Measurements from ENCODE around the gene FYB2. TPM values are rescaled to one million over a fixed set of nuclear protein-coding genes. Genes with fewer than 3 reads are reported as not detected.

FYB2 gene
- total and polyA plus RNA-seq, 7 experiments from 2014 or later, result not detected

- Histone ChIP-seq H3K27ac (ENCODE audit: low read depth, low read length) (no peak overlapping the region), H3K4me1 (ENCODE audit: control insufficient read depth in 2 of 2, insufficient read depth in 2 of 2, low read length in 2 of 2) (no peaks in the 10 kb centered on the region), H3K4me3 (ENCODE audit: low read length) (no peak overlapping the region), H3K36me3 (ENCODE audit: control insufficient read depth in 2 of 3, insufficient read depth in 3 of 3, low read length in 3 of 3) (no peaks in the 10 kb centered on the region), H3K27me3 (ENCODE audit: control insufficient read depth in 2 of 2, insufficient read depth in 2 of 2, low read length in 2 of 2) (no peaks in the 10 kb centered on the region), H3K9me3 (ENCODE audit: control insufficient read depth in 2 of 3, low read length in 3 of 3) (no peaks in the 10 kb centered on the region)
- peaks cover 0 to 7% (median 0%) of the 10 kb centered on the region in 5 donors for H3K36me3 Mint-ChIP-seq
- intact Hi-C loops (cut with micrococcal nuclease), result loop anchor here in 1 of 2 donors (5.0 kb wide), 1 partner anchor 1543 kb away; no protein-coding TSS in a partner anchor
- peaks cover 0 to 2% (median 0%) of the 10 kb centered on the region in 11 donors for H3K9me3 Mint-ChIP-seq
- no peak overlapping the region for H3K27ac Mint-ChIP-seq
- no peaks in the 10 kb centered on the region for H3K4me1 Mint-ChIP-seq
- POLR2A ChIA-PET, result no interaction called here
- H3K4me3 Mint-ChIP-seq, result no peak overlapping the region
- CTCF ChIA-PET, result no interaction called here
- DNase-seq (no peak), ATAC-seq (no peak)
- peaks cover 0 to 59% (median 27%) of the 10 kb centered on the region in 5 donors for H3K27me3 Mint-ChIP-seq
Observed at GRCh38 chr1:56824938-56825337, 5.7 kb upstream of the FYB2 start.

- Mint-ChIP-seq H3K36me3 (peaks cover 0 to 7% (median 0%) of the 10 kb centered on the region in 5 donors), H3K4me1 (no peaks in the 10 kb centered on the region), H3K27me3 (peaks cover 0 to 61% (median 30%) of the 10 kb centered on the region in 5 donors), H3K4me3 (no peak overlapping the region), H3K9me3 (peaks cover 0 to 2% (median 0%) of the 10 kb centered on the region in 11 donors), H3K27ac (no peak overlapping the region)
- Histone ChIP-seq H3K36me3 (ENCODE audit: control insufficient read depth in 2 of 3, insufficient read depth in 3 of 3, low read length in 3 of 3) (no peaks in the 10 kb centered on the region), H3K27ac (ENCODE audit: low read depth, low read length) (no peak overlapping the region), H3K4me3 (ENCODE audit: low read length) (no peak overlapping the region), H3K4me1 (ENCODE audit: control insufficient read depth in 2 of 2, insufficient read depth in 2 of 2, low read length in 2 of 2) (no peaks in the 10 kb centered on the region), H3K27me3 (ENCODE audit: control insufficient read depth in 2 of 2, insufficient read depth in 2 of 2, low read length in 2 of 2) (no peaks in the 10 kb centered on the region), H3K9me3 (ENCODE audit: control insufficient read depth in 2 of 3, low read length in 3 of 3) (no peaks in the 10 kb centered on the region)
- ATAC-seq (no peak), DNase-seq (no peak)
- POLR2A ChIA-PET, result no interaction called here
- CTCF ChIA-PET, result no interaction called here
- intact Hi-C loops (cut with micrococcal nuclease), result loop anchor here in 1 of 2 donors (5.0 kb wide), 1 partner anchor 1542 kb away; no protein-coding TSS in a partner anchor
Observed at GRCh38 chr1:56824271-56824670, 5.1 kb upstream of the FYB2 start.

GRCh38 chr1:56821462-56821797 lies 2.2 kb upstream of the FYB2 start:
- H3K4me1 ChIP-seq (ENCODE audit: control insufficient read depth in 2 of 2, insufficient read depth in 2 of 2, low read length in 2 of 2), result no peaks in the 10 kb centered on the region
- Mint-ChIP-seq H3K27ac (no peak overlapping the region), H3K4me1 (no peaks in the 10 kb centered on the region), H3K4me3 (no peak overlapping the region), H3K27me3 (peaks cover 0 to 51% (median 22%) of the 10 kb centered on the region in 5 donors), H3K9me3 (peaks cover 0 to 2% (median 0%) of the 10 kb centered on the region in 11 donors), H3K36me3 (peaks cover 0 to 6% (median 0%) of the 10 kb centered on the region in 5 donors)
- H3K27ac ChIP-seq (ENCODE audit: low read depth, low read length), result no peak overlapping the region
- no peak overlapping the region for H3K4me3 ChIP-seq (ENCODE audit: low read length)
- POLR2A ChIA-PET, result no interaction called here
- ATAC-seq, result no peak
- no peaks in the 10 kb centered on the region for H3K27me3 ChIP-seq (ENCODE audit: control insufficient read depth in 2 of 2, insufficient read depth in 2 of 2, low read length in 2 of 2)
- no peaks in the 10 kb centered on the region for H3K9me3 ChIP-seq (ENCODE audit: control insufficient read depth in 2 of 3, low read length in 3 of 3)
- intact Hi-C loops (cut with micrococcal nuclease), result loop anchor here in 1 of 2 donors (5.0 kb wide), 1 partner anchor 1539 kb away; no protein-coding TSS in a partner anchor
- CTCF ChIA-PET, result interaction anchor here (1.0 kb wide), 1 partner anchor 11 kb away, joined by 4 read pairs; no protein-coding TSS in a partner anchor
- DNase-seq, result no peak
- no peaks in the 10 kb centered on the region for H3K36me3 ChIP-seq (ENCODE audit: control insufficient read depth in 2 of 3, insufficient read depth in 3 of 3, low read length in 3 of 3)

GRCh38 chr1:56820755-56821461 lies 1.7 kb upstream of the FYB2 start:
- intact Hi-C loops (cut with micrococcal nuclease), result loop anchor here in 1 of 2 donors (5.0 kb wide), 1 partner anchor 1539 kb away; no protein-coding TSS in a partner anchor
- no peak overlapping the region for H3K4me3 ChIP-seq (ENCODE audit: low read length)
- no peak overlapping the region for H3K27ac ChIP-seq (ENCODE audit: low read depth, low read length)
- H3K9me3 ChIP-seq (ENCODE audit: control insufficient read depth in 2 of 3, low read length in 3 of 3), result no peaks in the 10 kb centered on the region
- peaks cover 0 to under 1% (median 0%) of the 10 kb centered on the region in 5 donors for H3K36me3 Mint-ChIP-seq
- no peaks in the 10 kb centered on the region for H3K27me3 ChIP-seq (ENCODE audit: control insufficient read depth in 2 of 2, insufficient read depth in 2 of 2, low read length in 2 of 2)
- H3K4me3 Mint-ChIP-seq, result no peak overlapping the region
- no peak overlapping the region for H3K27ac Mint-ChIP-seq
- H3K4me1 ChIP-seq (ENCODE audit: control insufficient read depth in 2 of 2, insufficient read depth in 2 of 2, low read length in 2 of 2), result no peaks in the 10 kb centered on the region
- peak in 7 of 9 donors; percentile 2 to 79 (median 32) for DNase-seq
- peaks cover 0 to 47% (median 17%) of the 10 kb centered on the region in 5 donors for H3K27me3 Mint-ChIP-seq
- H3K36me3 ChIP-seq (ENCODE audit: control insufficient read depth in 2 of 3, insufficient read depth in 3 of 3, low read length in 3 of 3), result no peaks in the 10 kb centered on the region
- peak; percentile 74 for ATAC-seq
- peaks cover 0 to 2% (median 0%) of the 10 kb centered on the region in 11 donors for H3K9me3 Mint-ChIP-seq
- H3K4me1 Mint-ChIP-seq, result no peaks in the 10 kb centered on the region
- ChIA-PET POLR2A (no interaction called here), CTCF (interaction anchor here (0.8 to 1.0 kb wide), 2 partner anchors 10 kb away, joined by 4 read pairs; no protein-coding TSS in a partner anchor)

- DNase-seq, result no peak
- POLR2A ChIA-PET, result no interaction called here
- H3K27me3 ChIP-seq (ENCODE audit: control insufficient read depth in 2 of 2, insufficient read depth in 2 of 2, low read length in 2 of 2), result no peaks in the 10 kb centered on the region
- no peak overlapping the region for H3K4me3 ChIP-seq (ENCODE audit: low read length)
- Mint-ChIP-seq H3K36me3 (peaks cover 0 to 3% (median 0%) of the 10 kb centered on the region in 5 donors), H3K4me1 (no peaks in the 10 kb centered on the region), H3K27ac (no peak overlapping the region), H3K4me3 (no peak overlapping the region), H3K9me3 (peaks cover 0 to 14% (median 0%) of the 10 kb centered on the region in 11 donors), H3K27me3 (peaks cover 2 to 39% (median 26%) of the 10 kb centered on the region in 5 donors)
- no peak overlapping the region for H3K27ac ChIP-seq (ENCODE audit: low read depth, low read length)
- no peaks in the 10 kb centered on the region for H3K9me3 ChIP-seq (ENCODE audit: control insufficient read depth in 2 of 3, low read length in 3 of 3)
- no peaks in the 10 kb centered on the region for H3K4me1 ChIP-seq (ENCODE audit: control insufficient read depth in 2 of 2, insufficient read depth in 2 of 2, low read length in 2 of 2)
- CTCF ChIA-PET, result no interaction called here
- H3K36me3 ChIP-seq (ENCODE audit: control insufficient read depth in 2 of 3, insufficient read depth in 3 of 3, low read length in 3 of 3), result no peaks in the 10 kb centered on the region
- no peak for ATAC-seq
- intact Hi-C loops (cut with micrococcal nuclease), result no loop called here
Observed at GRCh38 chr1:56817716-56818463, 1.3 kb downstream of the FYB2 start.

GRCh38 chr1:56816909-56817308 lies 2.3 kb downstream of the FYB2 start:
- Histone ChIP-seq H3K36me3 (ENCODE audit: control insufficient read depth in 2 of 3, insufficient read depth in 3 of 3, low read length in 3 of 3) (no peaks in the 10 kb centered on the region), H3K27ac (ENCODE audit: low read depth, low read length) (no peak overlapping the region), H3K27me3 (ENCODE audit: control insufficient read depth in 2 of 2, insufficient read depth in 2 of 2, low read length in 2 of 2) (peaks cover 0 to under 1% of the 10 kb centered on the region in 2 donors), H3K4me3 (ENCODE audit: low read length) (no peak overlapping the region), H3K4me1 (ENCODE audit: control insufficient read depth in 2 of 2, insufficient read depth in 2 of 2, low read length in 2 of 2) (no peaks in the 10 kb centered on the region), H3K9me3 (ENCODE audit: control insufficient read depth in 2 of 3, low read length in 3 of 3) (no peaks in the 10 kb centered on the region)
- ChIA-PET CTCF (no interaction called here), POLR2A (no interaction called here)
- intact Hi-C loops (cut with micrococcal nuclease), result no loop called here
- Mint-ChIP-seq H3K27ac (no peak overlapping the region), H3K4me3 (no peak overlapping the region), H3K4me1 (no peaks in the 10 kb centered on the region), H3K36me3 (peaks cover 0 to 3% (median 0%) of the 10 kb centered on the region in 5 donors), H3K9me3 (peaks cover 0 to 14% (median 0%) of the 10 kb centered on the region in 11 donors), H3K27me3 (peaks cover 2 to 37% (median 31%) of the 10 kb centered on the region in 5 donors)
- ATAC-seq (no peak), DNase-seq (no peak)
